ENCODE measurements around the gene SERPINB1.

DNA sequence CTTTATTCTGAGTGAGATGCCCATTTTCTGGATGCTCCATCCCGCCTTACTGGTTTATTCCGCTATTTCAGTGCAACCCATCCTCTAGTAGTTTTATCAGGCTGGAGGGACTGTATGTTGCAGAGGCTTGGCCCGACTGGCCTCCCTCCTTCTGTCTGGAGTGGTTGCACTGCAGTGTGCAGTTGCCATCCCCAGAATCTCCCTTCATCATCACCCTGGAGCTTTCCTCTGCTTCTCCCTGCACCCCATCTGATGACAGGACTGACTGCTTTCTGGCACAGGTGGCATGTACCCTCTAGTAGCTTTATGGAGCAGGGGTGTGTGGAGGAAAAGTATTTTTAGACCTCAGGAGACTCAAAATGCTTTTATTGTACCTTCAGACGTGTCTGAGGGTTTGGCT, 55.4 kb downstream of the SERPINB1 start:
- TF ChIP-seq, protein P1, sequence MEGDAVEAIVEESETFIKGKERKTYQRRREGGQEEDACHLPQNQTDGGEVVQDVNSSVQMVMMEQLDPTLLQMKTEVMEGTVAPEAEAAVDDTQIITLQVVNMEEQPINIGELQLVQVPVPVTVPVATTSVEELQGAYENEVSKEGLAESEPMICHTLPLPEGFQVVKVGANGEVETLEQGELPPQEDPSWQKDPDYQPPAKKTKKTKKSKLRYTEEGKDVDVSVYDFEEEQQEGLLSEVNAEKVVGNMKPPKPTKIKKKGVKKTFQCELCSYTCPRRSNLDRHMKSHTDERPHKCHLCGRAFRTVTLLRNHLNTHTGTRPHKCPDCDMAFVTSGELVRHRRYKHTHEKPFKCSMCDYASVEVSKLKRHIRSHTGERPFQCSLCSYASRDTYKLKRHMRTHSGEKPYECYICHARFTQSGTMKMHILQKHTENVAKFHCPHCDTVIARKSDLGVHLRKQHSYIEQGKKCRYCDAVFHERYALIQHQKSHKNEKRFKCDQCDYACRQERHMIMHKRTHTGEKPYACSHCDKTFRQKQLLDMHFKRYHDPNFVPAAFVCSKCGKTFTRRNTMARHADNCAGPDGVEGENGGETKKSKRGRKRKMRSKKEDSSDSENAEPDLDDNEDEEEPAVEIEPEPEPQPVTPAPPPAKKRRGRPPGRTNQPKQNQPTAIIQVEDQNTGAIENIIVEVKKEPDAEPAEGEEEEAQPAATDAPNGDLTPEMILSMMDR (conservative IDR thresholded peaks at IDR 0.05; ENCODE audit: low read length) = no peak
- no peak for TF ChIP-seq EZH2phosphoT487 (IDR thresholded peaks at IDR 0.05; ENCODE audit: borderline replicate concordance, low read depth, low read length)
